GM12878 (cell line): ENCODE data around the gene ADAT3. TPM values are rescaled to one million over a fixed set of nuclear protein-coding genes. Genes with fewer than 3 reads are reported as not detected.

Experiments
- ATAC-seq: fragments of 200-7000 bp; cut with Tn5 transposase; 3 replicates; pipeline ENCODE4 v1.9.1; 2020; ENCODE audit warnings: mild to moderate bottlenecking, moderate library complexity
- BruUV-seq: library from RNA; stranded (reverse); fragments of 400-500 nt; replicated peaks from 2 replicates; lab custom pipeline; 2021; lab: Mats Ljungman, UMichigan
- CTCF ChIA-PET: fragments of 300-600 bp; sonication (Branson Sonifier 250); formaldehyde crosslinking; extraction: SDS; loops from one replicate; lab custom pipeline; 2021; ENCODE audit warnings: inconsistent platforms; lab: Yijun Ruan, JAX
- POLR2A ChIA-PET: fragments of 350-600 bp; formaldehyde crosslinking; extraction: SDS; loops from one replicate; lab custom pipeline; 2021; ENCODE audit warnings: inconsistent platforms; lab: Charles Lee
- RAD21 ChIA-PET: fragments of 300-600 bp; sonication (Branson Sonifier 250); formaldehyde crosslinking; loops from one replicate; lab custom pipeline; 2023; ENCODE audit warnings: antibody characterized with exemption; ENCODE audit not compliant: unreplicated experiment; lab: Charles Lee
- SMC1A ChIA-PET: fragments of 300-600 bp; sonication (Branson Sonifier 250); formaldehyde crosslinking; loops from one replicate; lab custom pipeline; 2023; ENCODE audit not compliant: unreplicated experiment, uncharacterized antibody; lab: Charles Lee
- DNase-seq: peaks from one replicate; pipeline ENCODE4 v3.0.0-alpha.2; 2011; ENCODE audit warnings: low read depth, low spot score
- FAIRE-seq: peaks from 3 replicates; lab custom pipeline; 2011; peaks lifted over from hg19 to GRCh38; lab: Jason Lieb, UNC
- H2AFZ ChIP-seq: 2 replicates; pipeline ENCODE4 v1.6.0; 2011; ENCODE audit warnings: low read depth, low read length, control low read depth; ENCODE audit not compliant: control insufficient read depth
- H3K27ac ChIP-seq: 2 replicates; pipeline ENCODE4 v1.5.1; 2011; ENCODE audit warnings: control low read depth; ENCODE audit not compliant: control insufficient read depth, insufficient read depth
- H3K27me3 ChIP-seq, 2 experiments: replicated peaks in 1 of 2; 2 replicates each; pipeline versions ENCODE4 v1.6.0 to v1.6.1; 2011; ENCODE audit warnings: low read length in 1 of 2; ENCODE audit not compliant: control insufficient read depth in 2 of 2, insufficient read depth in 2 of 2
- H3K36me3 ChIP-seq, 2 experiments: 2 replicates each; pipeline ENCODE4 v1.5.1; 2011; ENCODE audit warnings: low read length in 1 of 2; ENCODE audit not compliant: control insufficient read depth in 2 of 2, insufficient read depth in 2 of 2
- H3K4me1 ChIP-seq: 2 replicates; pipeline ENCODE4 v1.6.1; 2011; ENCODE audit warnings: mild to moderate bottlenecking, low read length, moderate library complexity, mixed read lengths; ENCODE audit not compliant: control insufficient read depth, insufficient read depth
- H3K4me2 ChIP-seq: 2 replicates; pipeline ENCODE4 v1.6.0; 2011; ENCODE audit warnings: control low read depth; ENCODE audit not compliant: control insufficient read depth, insufficient read depth
- H3K4me3 ChIP-seq: fragments of 200-600 bp; sonication (generic); 2 replicates; pipeline ENCODE4 v1.5.1; 2016
- H3K79me2 ChIP-seq: 2 replicates; pipeline ENCODE4 v1.6.0; 2011; ENCODE audit warnings: low read length; ENCODE audit not compliant: control insufficient read depth, insufficient read depth
- H3K9ac ChIP-seq: 2 replicates; pipeline ENCODE4 v1.8.0; 2011; ENCODE audit warnings: low read length, control low read depth, mixed read lengths; ENCODE audit not compliant: control insufficient read depth, insufficient read depth
- H3K9me3 ChIP-seq: replicated peaks from 3 replicates; pipeline ENCODE4 v1.5.1; 2011; ENCODE audit warnings: mild to moderate bottlenecking, low read length; ENCODE audit not compliant: control insufficient read depth, insufficient read depth
- H4K20me1 ChIP-seq: 2 replicates; pipeline ENCODE4 v1.6.0; 2011; ENCODE audit not compliant: control insufficient read depth, insufficient read depth
- ASH2L ChIP-seq: fragments of 300-600, 200-600 bp; sonication (generic); IDR thresholded peaks from 2 replicates; pipeline ENCODE4 v1.6.1; 2017; ENCODE audit warnings: low read depth, mild to moderate bottlenecking, borderline replicate concordance
- FOXK2 ChIP-seq: fragments of 450-650 bp; IDR thresholded peaks from 2 replicates; pipeline ENCODE4 v1.6.1; 2017; ENCODE audit warnings: mild to moderate bottlenecking, moderate library complexity
- FOXM1 ChIP-seq: IDR thresholded peaks from 2 replicates; pipeline ENCODE4 v1.6.1; 2012; ENCODE audit warnings: low read depth, mild to moderate bottlenecking, inconsistent platforms, low read length, moderate library complexity
- HDGF ChIP-seq: fragments of 450-650 bp; IDR thresholded peaks from 2 replicates; pipeline ENCODE4 v1.6.1; 2016; ENCODE audit warnings: antibody characterized with exemption
- RAD51 ChIP-seq: fragments of 450-650 bp; IDR thresholded peaks from 2 replicates; pipeline ENCODE4 v1.6.1; 2016; ENCODE audit warnings: moderate library complexity, mild to moderate bottlenecking, inconsistent platforms
- SMARCA5 ChIP-seq: fragments of 450-650 bp; IDR thresholded peaks from 2 replicates; pipeline ENCODE4 v1.6.1; 2017; ENCODE audit warnings: mild to moderate bottlenecking
- SPI1 ChIP-seq: IDR thresholded peaks from 2 replicates; pipeline ENCODE4 v1.6.1; 2011; ENCODE audit warnings: low read depth, mild to moderate bottlenecking, low read length, moderate library complexity, borderline replicate concordance; ENCODE audit not compliant: insufficient read depth
- WGBS: methylation state at CpG from one replicate; pipeline ENCODE4 v1.1.6; 2016; ENCODE audit warnings: low lambda C conversion rate; ENCODE audit not compliant: insufficient replicate concordance, insufficient coverage; ENCODE audit errors: missing lambda C conversion rate; 5-methylcytosine and 5-hydroxymethylcytosine counted together
- in situ Hi-C: fragments of 300-500 bp; cut with MboI; formaldehyde crosslinking; loops from 9 replicates; pipeline ENCODE4 v1.14.3; 2018; ENCODE audit warnings: mixed read lengths
- intact Hi-C: fragments of 100-400 bp; cut with micrococcal nuclease; formaldehyde crosslinking; loops from one replicate; pipeline ENCODE4 v1.14.2; 2022; ENCODE audit not compliant: unreplicated experiment
- polyA plus RNA-seq, 11 experiments: library from polyadenylated mRNA; depleted of rRNA in 4 of 11; unstranded in 6 of 11; stranded (reverse) in 5 of 11; fragments of >200 nt; fragmentation: Nextera tagmentation in 4 of 11; fragmentation: Illumina TruSeq in 1 of 11; extraction: Ambion mirVana in 4 of 11; extraction: Trizol in 1 of 11; gene quantifications; 1 replicate in 1 of 11; 2 replicates in 10 of 11; pipeline versions ENCODE4 v1.2.1 to v1.2.3, GENCODE V29; 2011 to 2016; ENCODE audit warnings: inconsistent platforms in 2 of 11, missing spikeins in 2 of 11, low read depth in 1 of 11
- total RNA-seq, 4 experiments: library from RNA; depleted of rRNA in 3 of 4; stranded (reverse); fragments of >200 nt in 3 of 4; fragmentation: Illumina TruSeq in 1 of 4; extraction: Trizol in 1 of 4; gene quantifications; 2 replicates each; pipeline versions ENCODE4 v1.2.1 to v1.2.3, GENCODE V29; 2013 to 2021
- TF ChIP-seq, protein P1 (sequence below): fragments of 450-650 bp; IDR thresholded peaks from 2 replicates; pipeline ENCODE4 v1.6.1; 2018; ENCODE audit warnings: mild to moderate bottlenecking, low read depth, moderate library complexity; ENCODE audit not compliant: partially characterized antibody

The ADAT3 gene
- total and polyA plus RNA-seq, 10 of the 15 experiments (the other 5 are each of a cell fraction or from before 2014, with no cell fraction given) = 0.27 to 11.8 (median 7.7) TPM; not detected in 3

DNA sequence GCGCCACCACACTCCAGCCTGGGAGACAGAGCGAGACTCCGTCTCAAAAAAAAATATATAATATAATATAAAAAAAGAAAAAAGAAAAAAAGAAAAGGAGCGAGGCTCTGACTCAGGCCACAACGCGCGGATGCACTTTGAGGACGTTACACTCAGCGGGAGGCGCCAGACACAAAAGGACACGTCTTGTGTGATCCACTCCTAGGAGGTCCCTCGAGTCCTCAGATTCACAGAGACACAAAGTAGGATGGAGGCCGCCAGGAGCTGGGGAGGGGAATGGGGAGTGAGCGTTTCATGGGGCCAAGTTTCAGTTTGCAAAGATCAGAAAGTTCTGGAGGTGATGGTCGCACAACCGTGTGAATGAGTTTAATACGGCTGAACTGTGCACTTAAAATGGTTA lies 11.4 kb upstream of the ADAT3 start (continued):
- TF ChIP-seq FOXM1 = no peak
- TF ChIP-seq SPI1 = no peak
- TF ChIP-seq FOXK2 = no peak
- TF ChIP-seq, protein P1, sequence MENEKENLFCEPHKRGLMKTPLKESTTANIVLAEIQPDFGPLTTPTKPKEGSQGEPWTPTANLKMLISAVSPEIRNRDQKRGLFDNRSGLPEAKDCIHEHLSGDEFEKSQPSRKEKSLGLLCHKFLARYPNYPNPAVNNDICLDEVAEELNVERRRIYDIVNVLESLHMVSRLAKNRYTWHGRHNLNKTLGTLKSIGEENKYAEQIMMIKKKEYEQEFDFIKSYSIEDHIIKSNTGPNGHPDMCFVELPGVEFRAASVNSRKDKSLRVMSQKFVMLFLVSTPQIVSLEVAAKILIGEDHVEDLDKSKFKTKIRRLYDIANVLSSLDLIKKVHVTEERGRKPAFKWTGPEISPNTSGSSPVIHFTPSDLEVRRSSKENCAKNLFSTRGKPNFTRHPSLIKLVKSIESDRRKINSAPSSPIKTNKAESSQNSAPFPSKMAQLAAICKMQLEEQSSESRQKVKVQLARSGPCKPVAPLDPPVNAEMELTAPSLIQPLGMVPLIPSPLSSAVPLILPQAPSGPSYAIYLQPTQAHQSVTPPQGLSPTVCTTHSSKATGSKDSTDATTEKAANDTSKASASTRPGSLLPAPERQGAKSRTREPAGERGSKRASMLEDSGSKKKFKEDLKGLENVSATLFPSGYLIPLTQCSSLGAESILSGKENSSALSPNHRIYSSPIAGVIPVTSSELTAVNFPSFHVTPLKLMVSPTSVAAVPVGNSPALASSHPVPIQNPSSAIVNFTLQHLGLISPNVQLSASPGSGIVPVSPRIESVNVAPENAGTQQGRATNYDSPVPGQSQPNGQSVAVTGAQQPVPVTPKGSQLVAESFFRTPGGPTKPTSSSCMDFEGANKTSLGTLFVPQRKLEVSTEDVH = no peak
- TF ChIP-seq RAD51 = no peak

DNA sequence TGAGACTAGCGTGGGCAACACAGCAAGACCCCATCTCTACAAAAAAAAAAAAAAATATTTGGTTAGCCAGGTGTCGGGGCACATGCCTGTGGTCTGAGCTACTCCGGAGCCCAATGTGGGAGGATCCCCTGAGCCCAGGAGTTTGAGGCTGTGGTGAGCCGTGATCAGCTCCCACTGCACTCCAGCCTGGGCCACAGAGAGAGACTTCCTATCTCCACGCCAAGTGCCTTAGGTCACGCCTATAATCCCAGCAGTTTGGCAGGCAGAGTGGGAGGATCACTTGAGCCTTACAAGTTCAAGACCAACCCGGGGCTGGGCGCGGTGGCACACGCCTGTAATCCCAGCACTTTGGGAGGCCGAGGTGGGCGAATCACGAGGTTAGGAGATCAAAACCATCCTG lies 8.7 kb upstream of the ADAT3 start:
- WGBS = 32% methylated on average over 13 of the region's 13 CpGs
- SMC1A ChIA-PET = interaction anchor here (2.0 to 2.6 kb wide), 2 partner anchors 31 to 34 kb away, joined by 9 read pairs; no protein-coding TSS in a partner anchor
- H3K4me1 ChIP-seq = peaks cover 23% of the 10 kb centered on the region

More for the DNA sequence above, 8.7 kb upstream of the ADAT3 start:
- CTCF ChIA-PET = interaction anchor here (0.6 to 2.0 kb wide), 13 partner anchors 9 to 376 kb away, joined by 3 to 10 read pairs (median 5); partner anchors contain the start of genes ADAT3, CSNK1G2 and SCAMP4
- 0 out of 2 replicates have a peak overlapping the region, but pooled peaks have one; percentile 66 for H3K27ac ChIP-seq
- no peaks in the 10 kb centered on the region for H3K79me2 ChIP-seq
- H3K36me3 ChIP-seq = no peaks in the 10 kb centered on the region
- in situ Hi-C loops (no loop called here), intact Hi-C loops (loop anchor here (2.0 to 5.0 kb wide), 2 partner anchors 32 to 156 kb away; partner anchors contain the start of gene MKNK2)
- peak overlapping the region; percentile 78 for H3K4me2 ChIP-seq
- H3K9ac ChIP-seq = no peak overlapping the region
- TSS peak; percentile 84 for BruUV-seq
- no peak for DNase-seq
- POLR2A ChIA-PET = interaction anchor here (0.6 to 2.7 kb wide), 14 partner anchors 11 to 354 kb away, joined by 3 to 15 read pairs (median 6); partner anchors contain the start of gene ABHD17A
- TF ChIP-seq ASH2L (no peak), HDGF (peak; percentile 30; the same call in 1 of the 2 replicates), SMARCA5 (peak; percentile 16; the same call in 1 of the 2 replicates)
- H4K20me1 ChIP-seq = no peaks in the 10 kb centered on the region
- no peaks in the 10 kb centered on the region for H3K27me3 ChIP-seq
- no peaks in the 10 kb centered on the region for H3K9me3 ChIP-seq
- RAD21 ChIA-PET = interaction anchor here (0.7 to 2.6 kb wide), 9 partner anchors 8 to 241 kb away, joined by 3 to 16 read pairs (median 3); no protein-coding TSS in a partner anchor
- no peak for FAIRE-seq
- peak overlapping the region; percentile 52; the same call in 1 of the 2 replicates for H3K4me3 ChIP-seq
- ATAC-seq = no peak
- H2AFZ ChIP-seq = no peak overlapping the region
